Activated T-cell treated with anti-CD3 and anti-CD28 coated beads, Interleukin-2, amount 50 U/mL, for 48 hours (primary cell): ENCODE results near the gene ABHD14A.

ENCODE experiments used
- DNase-seq, 2 experiments: peaks; one replicate each; pipeline ENCODE4 v3.0.0-alpha.2; 2020

ABHD14A gene

GRCh38 chr3:52021489-52022268 is 46.8 kb downstream of the ABHD14A start:
- DNase-seq, result no peak

- DNase-seq, result no peak
Measured at GRCh38 chr3:52022323-52023100, 47.6 kb downstream of the ABHD14A start.

DNA sequence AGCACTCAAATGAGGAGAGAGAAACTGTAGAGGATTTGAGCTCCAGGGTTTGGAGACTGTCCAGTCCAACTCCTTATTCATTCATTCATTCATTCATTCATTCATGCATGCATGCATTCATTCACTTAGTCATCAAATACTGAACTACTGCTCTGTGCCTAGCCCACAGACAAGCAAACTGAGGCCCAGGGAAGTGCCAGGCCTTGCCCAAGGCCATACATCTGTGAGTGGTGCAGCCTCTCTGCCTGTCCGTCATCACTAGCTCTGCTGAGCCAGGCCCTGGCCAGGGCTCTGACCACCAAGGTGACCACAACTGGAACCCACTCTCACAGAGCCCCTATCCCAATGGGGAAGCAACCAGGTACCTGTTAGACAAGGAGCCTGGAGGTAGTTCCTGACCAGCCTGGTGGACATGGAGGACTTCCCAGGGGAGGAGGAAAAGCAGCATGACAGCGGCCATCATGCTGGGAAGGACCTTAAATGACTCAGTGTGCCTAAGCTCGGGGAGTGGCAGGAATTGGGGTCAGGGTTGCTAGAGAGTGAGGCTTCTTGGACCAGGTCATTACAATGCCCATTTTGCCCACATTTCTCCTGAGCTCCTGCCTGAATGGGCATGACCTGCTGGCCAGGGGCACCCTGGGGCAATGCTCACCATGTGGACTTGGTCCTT is 48.4 kb downstream of the ABHD14A start:
- DNase-seq, result no peak

DNA sequence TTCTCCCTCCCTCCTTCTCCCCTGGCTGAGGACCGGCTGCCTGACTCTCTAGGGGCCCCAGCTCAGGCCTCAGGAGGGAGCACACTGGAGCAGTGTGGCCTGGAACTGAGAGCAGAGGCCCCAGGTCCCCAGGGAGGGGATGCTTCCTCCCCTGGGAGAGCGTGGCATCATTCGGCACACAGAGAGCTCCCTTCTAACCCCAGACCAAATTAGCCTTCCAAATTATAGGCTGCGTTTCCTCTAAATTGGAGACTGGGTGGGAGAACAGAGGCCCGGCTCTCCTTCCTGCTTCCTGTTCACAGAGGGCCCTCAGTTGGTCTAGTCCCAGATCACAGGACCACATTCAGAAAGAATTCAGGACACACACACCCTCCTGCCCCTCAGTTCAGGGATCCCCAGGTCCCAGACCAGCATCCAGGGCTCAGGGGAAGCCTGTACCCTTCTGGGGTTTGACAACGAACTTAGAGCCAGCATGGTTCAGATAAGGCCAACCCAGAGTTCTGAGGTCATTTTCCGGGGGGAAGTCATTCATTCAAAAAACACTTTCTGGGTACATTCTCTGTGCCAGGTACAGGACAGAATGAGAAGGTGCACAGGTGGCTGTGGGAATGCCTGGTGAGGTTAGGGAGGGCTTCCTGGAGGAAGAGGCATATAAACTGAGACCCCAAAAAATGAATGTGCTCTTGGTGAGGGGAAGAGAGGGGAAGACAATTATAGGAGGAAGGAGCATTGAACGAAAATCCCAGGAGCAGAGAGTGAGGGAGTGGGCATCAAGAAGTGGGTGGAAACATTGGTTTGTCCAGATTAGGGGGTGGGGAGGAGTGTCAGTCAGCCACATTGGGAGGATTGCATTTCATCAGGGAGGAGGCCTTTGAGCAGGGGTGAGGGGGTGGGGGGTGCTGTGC is 49.2 kb downstream of the ABHD14A start:
- DNase-seq, result no peak

DNA sequence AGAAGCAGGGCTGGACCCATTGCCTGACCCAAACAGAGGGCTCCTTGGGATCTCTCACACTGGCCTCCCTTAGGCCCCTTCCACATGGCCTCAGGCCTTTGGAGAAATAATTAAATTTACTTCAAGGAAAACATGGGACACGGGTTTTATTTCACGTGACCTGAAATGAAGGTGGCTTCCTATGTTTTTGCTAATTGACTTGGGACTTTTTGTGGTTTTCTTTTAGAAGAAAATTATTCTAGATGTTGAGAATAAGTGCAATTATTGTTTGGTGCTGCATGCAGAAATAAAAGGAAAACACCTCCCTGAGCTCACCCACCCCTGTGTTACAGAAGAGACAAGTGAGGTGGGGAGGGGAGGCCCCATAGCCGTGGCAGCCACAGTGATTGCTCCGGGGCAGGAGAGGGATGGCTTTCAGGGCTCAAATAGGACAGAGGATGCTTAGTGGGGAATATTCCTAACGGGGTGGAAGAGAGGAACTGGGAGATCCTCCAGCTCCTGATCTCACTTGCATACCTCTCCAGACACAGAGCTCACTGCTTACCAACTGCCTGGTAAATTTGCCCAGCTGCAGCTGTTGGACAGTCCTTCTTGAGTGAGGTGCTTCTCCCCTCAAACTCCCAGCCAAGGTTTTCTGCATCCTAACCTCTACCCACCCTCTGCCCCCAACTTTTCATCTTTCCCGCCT is 50.0 kb downstream of the ABHD14A start:
- DNase-seq, result no peak

DNA sequence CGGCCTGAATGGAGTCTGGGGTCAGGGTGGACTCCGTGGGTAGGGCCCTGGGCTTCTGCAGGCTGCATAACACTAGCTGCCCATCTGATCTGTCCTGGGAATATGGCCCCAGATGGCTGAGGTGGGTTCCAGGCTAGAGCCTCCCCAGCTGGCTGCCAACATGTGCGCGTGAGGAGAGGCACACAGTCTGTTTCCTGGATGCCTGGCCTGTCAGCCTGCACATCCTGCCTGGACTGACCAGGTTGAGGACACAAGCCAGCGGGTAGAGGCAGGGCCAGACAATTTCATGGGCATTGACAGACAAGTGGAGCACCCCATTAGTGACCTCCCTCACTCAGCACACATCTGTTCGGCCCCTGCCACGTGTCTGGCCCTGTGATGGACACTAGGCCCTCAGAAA is 50.6 kb downstream of the ABHD14A start:
- no peak for DNase-seq

GRCh38 chr3:52026041-52026440 is 51.2 kb downstream of the ABHD14A start:
- no peak for DNase-seq

DNA sequence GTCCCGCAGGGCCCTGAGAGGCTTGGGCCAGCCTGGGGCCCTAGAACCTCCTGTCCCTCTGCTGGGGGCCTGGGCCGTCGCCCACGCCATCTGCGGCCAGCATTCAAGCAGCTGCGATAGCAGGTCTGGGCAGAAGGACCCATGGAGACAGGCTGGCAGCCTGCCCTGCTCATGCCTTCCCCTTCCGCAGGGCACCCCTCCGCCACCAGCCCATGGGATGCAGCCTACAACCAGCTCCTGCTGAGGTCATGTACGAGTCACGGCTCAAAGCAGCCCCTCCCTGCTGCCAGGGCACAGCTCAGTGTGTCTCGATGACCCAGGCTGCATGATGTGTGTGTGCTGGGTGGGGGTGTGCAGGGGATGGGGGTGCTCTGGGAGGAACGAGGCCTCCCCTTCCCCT is 53.7 kb downstream of the ABHD14A start:
- no peak for DNase-seq

DNA sequence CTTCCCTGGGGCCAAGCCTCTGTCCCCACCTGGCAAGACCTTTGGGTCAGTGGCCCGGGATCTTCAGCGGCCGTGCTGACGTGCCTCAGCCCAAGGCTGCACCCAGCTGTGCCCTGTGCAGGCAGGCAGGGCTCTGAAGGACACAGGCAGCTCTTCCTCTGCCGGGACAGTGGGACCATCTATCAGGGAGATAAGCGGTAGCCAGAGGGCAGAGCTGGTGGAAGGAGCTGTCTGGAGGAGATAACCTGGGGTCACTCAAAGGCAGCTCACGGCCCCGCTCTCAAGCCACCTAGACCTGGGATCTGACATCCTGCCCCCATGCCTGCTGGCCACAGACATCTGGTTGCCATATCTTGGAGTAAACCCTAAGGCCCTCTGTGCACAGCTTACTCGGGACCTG is 54.2 kb downstream of the ABHD14A start:
- DNase-seq, result no peak

DNA sequence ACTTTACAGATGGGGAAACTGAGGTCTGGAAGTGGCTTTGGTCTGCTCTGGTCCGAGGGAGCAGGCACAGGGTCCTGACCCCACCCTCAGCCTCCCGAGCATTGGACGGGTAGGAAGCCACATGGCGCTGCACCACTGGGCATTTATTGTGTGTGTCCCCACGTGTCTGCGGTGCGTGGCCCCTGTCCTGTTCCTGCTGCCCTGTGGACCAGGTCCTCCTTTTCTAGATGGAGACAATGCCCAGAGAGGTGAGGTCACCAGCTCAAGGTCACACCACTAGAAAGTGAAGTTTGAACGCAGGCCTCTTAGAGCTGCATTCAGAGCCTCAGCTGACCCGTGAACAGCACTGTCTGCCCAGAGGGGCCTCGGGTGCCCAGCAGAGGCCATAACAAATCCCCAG is 54.7 kb downstream of the ABHD14A start:
- DNase-seq, result no peak
